ENCODE results near the gene SCO2.
"Not testable (repeated sequence)": the region's sequence is repeated elsewhere in the genome, so short reads cannot be mapped to it uniquely, and the experiment has no call there.

Gene SCO2

GRCh38 chr22:50526108-50526833 is 873 bp upstream of the SCO2 start:
- Mint-ChIP-seq H3K4me3 (peak overlapping the region; percentile 84), H3K27me3 (peaks cover 3% of the 10 kb centered on the region), H3K9me3 (no peaks in the 10 kb centered on the region), H3K36me3 (peaks cover 9% of the 10 kb centered on the region), H3K27ac (peak overlapping the region; percentile 96), H3K4me1 (peaks cover 38% of the 10 kb centered on the region)
- peak; percentile 92 for DNase-seq
- CTCF ChIA-PET: interaction anchor here (0.5 to 6.1 kb wide), 17 partner anchors 9 to 275 kb away, joined by 3 to 46 read pairs (median 6); partner anchors contain the start of genes HDAC10, KLHDC7B, LMF2 and NCAPH2

- Mint-ChIP-seq H3K4me1 (peaks cover 38% of the 10 kb centered on the region), H3K27me3 (peaks cover 3% of the 10 kb centered on the region), H3K4me3 (peak overlapping the region; percentile 88), H3K27ac (peak overlapping the region; percentile 93), H3K36me3 (peaks cover 11% of the 10 kb centered on the region), H3K9me3 (no peaks in the 10 kb centered on the region)
- CTCF ChIA-PET: interaction anchor here (0.5 to 6.1 kb wide), 17 partner anchors 10 to 274 kb away, joined by 3 to 46 read pairs (median 6); partner anchors contain the start of genes HDAC10, KLHDC7B, LMF2 and NCAPH2
- DNase-seq: no peak
These were observed 385 bp upstream of the SCO2 start for GRCh38 chr22:50525858-50526107.

GRCh38 chr22:50524676-50525103 is 708 bp downstream of the SCO2 start:
- Mint-ChIP-seq H3K4me3 (peak overlapping the region; percentile 88), H3K9me3 (no peaks in the 10 kb centered on the region), H3K4me1 (peaks cover 37% of the 10 kb centered on the region), H3K27ac (peak overlapping the region; percentile 95), H3K27me3 (no peaks in the 10 kb centered on the region), H3K36me3 (peaks cover 14% of the 10 kb centered on the region)
- DNase-seq: no peak
- CTCF ChIA-PET: interaction anchor here (0.5 to 6.1 kb wide), 7 partner anchors 9 to 170 kb away, joined by 3 to 46 read pairs (median 16); partner anchors contain the start of genes KLHDC7B, LMF2, NCAPH2 and SYCE3

- Mint-ChIP-seq H3K27ac (peak overlapping the region; percentile 95), H3K36me3 (peaks cover 18% of the 10 kb centered on the region), H3K4me1 (peaks cover 35% of the 10 kb centered on the region), H3K9me3 (no peaks in the 10 kb centered on the region), H3K27me3 (no peaks in the 10 kb centered on the region), H3K4me3 (peak overlapping the region; percentile 88)
- CTCF ChIA-PET: interaction anchor here (0.5 to 6.1 kb wide), 5 partner anchors 8 to 169 kb away, joined by 3 to 46 read pairs (median 16); partner anchors contain the start of genes KLHDC7B and SYCE3
- peak; percentile 21 for DNase-seq
These were observed 1.4 kb downstream of the SCO2 start for GRCh38 chr22:50523806-50524675.

- Mint-ChIP-seq H3K4me3 (peak overlapping the region; percentile 33), H3K27me3 (no peaks in the 10 kb centered on the region), H3K27ac (peak overlapping the region; percentile 28), H3K9me3 (no peaks in the 10 kb centered on the region), H3K36me3 (peaks cover 18% of the 10 kb centered on the region), H3K4me1 (peaks cover 29% of the 10 kb centered on the region)
- CTCF ChIA-PET: interaction anchor here (1.1 to 2.9 kb wide), 2 partner anchors 8 to 15 kb away, joined by 4 to 16 read pairs; no protein-coding TSS in a partner anchor
- DNase-seq: no peak
These were observed 2.0 kb downstream of the SCO2 start for GRCh38 chr22:50523458-50523805.

GRCh38 chr22:50522806-50523438 is 2.5 kb downstream of the SCO2 start:
- H3K27ac Mint-ChIP-seq: no peak overlapping the region
- H3K4me3 Mint-ChIP-seq: peak overlapping the region; percentile 37
- no peak for DNase-seq
- no peaks in the 10 kb centered on the region for H3K9me3 Mint-ChIP-seq
- CTCF ChIA-PET: interaction anchor here (1.1 to 1.6 kb wide), 2 partner anchors 14 to 98 kb away, joined by 4 read pairs; no protein-coding TSS in a partner anchor
- no peaks in the 10 kb centered on the region for H3K27me3 Mint-ChIP-seq
- peaks cover 24% of the 10 kb centered on the region for H3K4me1 Mint-ChIP-seq
- H3K36me3 Mint-ChIP-seq: peaks cover 18% of the 10 kb centered on the region

- H3K27ac Mint-ChIP-seq: peak overlapping the region; percentile 19
- H3K4me3 Mint-ChIP-seq: no peak overlapping the region
- no peaks in the 10 kb centered on the region for H3K9me3 Mint-ChIP-seq
- CTCF ChIA-PET: interaction anchor here (1.1 to 1.6 kb wide), 2 partner anchors 13 to 98 kb away, joined by 4 read pairs; no protein-coding TSS in a partner anchor
- H3K27me3 Mint-ChIP-seq: no peaks in the 10 kb centered on the region
- peaks cover 18% of the 10 kb centered on the region for H3K4me1 Mint-ChIP-seq
- H3K36me3 Mint-ChIP-seq: peaks cover 21% of the 10 kb centered on the region
- no peak for DNase-seq
These were observed 3.1 kb downstream of the SCO2 start for GRCh38 chr22:50522208-50522805.

- no peak overlapping the region for H3K27ac Mint-ChIP-seq
- H3K36me3 Mint-ChIP-seq: peaks cover 21% of the 10 kb centered on the region
- H3K27me3 Mint-ChIP-seq: no peaks in the 10 kb centered on the region
- no peak for DNase-seq
- no peak overlapping the region for H3K4me3 Mint-ChIP-seq
- H3K4me1 Mint-ChIP-seq: peaks cover 12% of the 10 kb centered on the region
- H3K9me3 Mint-ChIP-seq: no peaks in the 10 kb centered on the region
- CTCF ChIA-PET: interaction anchor here (1.6 kb wide), 1 partner anchor 99 kb away, joined by 4 read pairs; no protein-coding TSS in a partner anchor
These were observed 3.7 kb downstream of the SCO2 start for GRCh38 chr22:50521710-50522109.

- Mint-ChIP-seq H3K9me3 (no peaks in the 10 kb centered on the region), H3K4me3 (no peak overlapping the region), H3K4me1 (peaks cover 11% of the 10 kb centered on the region), H3K27ac (peak overlapping the region; percentile 24), H3K36me3 (peaks cover 22% of the 10 kb centered on the region), H3K27me3 (no peaks in the 10 kb centered on the region)
- CTCF ChIA-PET: no interaction called here
- no peak for DNase-seq
These were observed 4.5 kb downstream of the SCO2 start for GRCh38 chr22:50520826-50521453.

GRCh38 chr22:50520184-50520583 is 5.2 kb downstream of the SCO2 start:
- DNase-seq, H3K27me3 Mint-ChIP-seq, CTCF ChIA-PET, H3K9me3 Mint-ChIP-seq, H3K4me3 Mint-ChIP-seq, H3K27ac Mint-ChIP-seq: not testable (repeated sequence)
- H3K36me3 Mint-ChIP-seq: peaks cover 22% of the 10 kb centered on the region
- H3K4me1 Mint-ChIP-seq: peaks cover 15% of the 10 kb centered on the region

- peaks cover 22% of the 10 kb centered on the region for H3K36me3 Mint-ChIP-seq
- no peak for DNase-seq
- CTCF ChIA-PET: no interaction called here
These were observed 6.2 kb downstream of the SCO2 start for GRCh38 chr22:50519151-50519550.

GRCh38 chr22:50518606-50519005 is 6.8 kb downstream of the SCO2 start:
- Mint-ChIP-seq H3K9me3 (no peaks in the 10 kb centered on the region), H3K4me1 (peaks cover 12% of the 10 kb centered on the region), H3K27me3 (no peaks in the 10 kb centered on the region), H3K27ac (no peak overlapping the region), H3K4me3 (no peak overlapping the region), H3K36me3 (peaks cover 22% of the 10 kb centered on the region)
- DNase-seq: no peak
- CTCF ChIA-PET: no interaction called here

More at GRCh38 chr22:50519151-50519550, 6.2 kb downstream of the SCO2 start:
- Mint-ChIP-seq H3K4me3 (no peak overlapping the region), H3K4me1 (peaks cover 11% of the 10 kb centered on the region), H3K9me3 (no peaks in the 10 kb centered on the region), H3K27me3 (no peaks in the 10 kb centered on the region), H3K27ac (no peak overlapping the region)

GRCh38 chr22:50517495-50518260 is 7.7 kb downstream of the SCO2 start:
- Mint-ChIP-seq H3K27ac (no peak overlapping the region), H3K4me3 (no peak overlapping the region), H3K4me1 (peaks cover 16% of the 10 kb centered on the region), H3K9me3 (no peaks in the 10 kb centered on the region), H3K27me3 (no peaks in the 10 kb centered on the region), H3K36me3 (peaks cover 19% of the 10 kb centered on the region)
- no peak for DNase-seq
- CTCF ChIA-PET: no interaction called here

Measured in activated naive CD4-positive, alpha-beta T cell treated with anti-CD3 and anti-CD28 coated beads, Interleukin-2, amount 10 ng/mL, durations not matched to agents 7 days and 5 days (primary cell).